Endodermal cell (in vitro differentiated cells): ENCODE results near the gene ITGA11. TPM values are rescaled to one million over a fixed set of nuclear protein-coding genes. Genes with fewer than 3 reads are reported as not detected.

Experiments used
- DNase-seq: peaks from one replicate; pipeline ENCODE4 v3.0.0-alpha.2; 2017
- H3K27ac ChIP-seq: 2 replicates; pipeline ENCODE4 v1.5.1; 2013; ENCODE audit warnings: mild to moderate bottlenecking, low read depth, low read length, moderate library complexity
- H3K27me3 ChIP-seq: 2 replicates; pipeline ENCODE4 v1.6.1; 2013; ENCODE audit warnings: mild to moderate bottlenecking, low read length, moderate library complexity; ENCODE audit not compliant: insufficient read depth, control insufficient read depth, poor library complexity, severe bottlenecking
- H3K36me3 ChIP-seq: 2 replicates; pipeline ENCODE4 v1.7.0; 2013; ENCODE audit warnings: mild to moderate bottlenecking, low read length, moderate library complexity; ENCODE audit not compliant: control insufficient read depth, insufficient read depth
- H3K4me1 ChIP-seq: one replicate; pipeline ENCODE4 v1.7.0; 2013; ENCODE audit warnings: low read length; ENCODE audit not compliant: control insufficient read depth, insufficient read depth
- H3K4me3 ChIP-seq: 2 replicates; pipeline ENCODE4 v1.5.1; 2013; ENCODE audit warnings: mild to moderate bottlenecking, low read length, moderate library complexity
- H3K9ac ChIP-seq: 2 replicates; pipeline ENCODE4 v1.6.1; 2013; ENCODE audit warnings: mild to moderate bottlenecking, low read length, moderate library complexity; ENCODE audit not compliant: poor library complexity, severe bottlenecking; ENCODE audit errors: extremely low read depth
- H3K9me3 ChIP-seq: 2 replicates; pipeline ENCODE4 v1.6.1; 2013; ENCODE audit warnings: mild to moderate bottlenecking, low read length, moderate library complexity; ENCODE audit not compliant: control insufficient read depth
- H3K27ac Mint-ChIP-seq: 2 replicates; pipeline ENCODE4 v1.8.0; 2020; ENCODE audit warnings: mixed read lengths
- H3K27me3 Mint-ChIP-seq: 2 replicates; pipeline ENCODE4 v1.8.0; 2021; ENCODE audit warnings: mild to moderate bottlenecking, mixed read lengths; ENCODE audit not compliant: insufficient read depth
- H3K36me3 Mint-ChIP-seq: 2 replicates; pipeline ENCODE4 v1.8.0; 2020; ENCODE audit warnings: low read depth, mixed read lengths
- H3K4me1 Mint-ChIP-seq: 2 replicates; pipeline ENCODE4 v1.8.0; 2020; ENCODE audit warnings: mixed read lengths
- H3K4me3 Mint-ChIP-seq: 2 replicates; pipeline ENCODE4 v1.8.0; 2020; ENCODE audit warnings: mild to moderate bottlenecking, moderate library complexity, mixed read lengths
- H3K9me3 Mint-ChIP-seq: 2 replicates; pipeline ENCODE4 v1.8.0; 2020; ENCODE audit warnings: mild to moderate bottlenecking, mixed read lengths
- CTCF ChIP-seq: fragments of 200-600 bp; sonication (generic); conservative IDR thresholded peaks from 2 replicates; pipeline ENCODE4 v1.5.0; 2021; ENCODE audit warnings: antibody characterized with exemption, mild to moderate bottlenecking
- WGBS, 2 experiments: methylation state at CpG; one replicate each; pipeline versions ENCODE4 v1.1.5 to v1.1.7; 2013; ENCODE audit warnings: missing lambda C conversion rate in 2 of 2, mixed read lengths in 1 of 2; ENCODE audit not compliant: insufficient coverage in 1 of 2, insufficient read length in 1 of 2; 5-methylcytosine and 5-hydroxymethylcytosine counted together
- total RNA-seq, 2 donors: library from RNA; stranded (reverse); fragmentation: NEBNext Ultra II Directional in 1 of 2; extraction: Animal tissue kit (Norgen Biotek cat#: 25700) in 1 of 2; gene quantifications; 2 replicates in 1 of 2; 3 replicates in 1 of 2; pipeline ENCODE4 v1.2.1, GENCODE V29; 2021

Gene ITGA11
- total RNA-seq, 2 donors from 2014 or later = 0.35 to 1.4 TPM

DNA sequence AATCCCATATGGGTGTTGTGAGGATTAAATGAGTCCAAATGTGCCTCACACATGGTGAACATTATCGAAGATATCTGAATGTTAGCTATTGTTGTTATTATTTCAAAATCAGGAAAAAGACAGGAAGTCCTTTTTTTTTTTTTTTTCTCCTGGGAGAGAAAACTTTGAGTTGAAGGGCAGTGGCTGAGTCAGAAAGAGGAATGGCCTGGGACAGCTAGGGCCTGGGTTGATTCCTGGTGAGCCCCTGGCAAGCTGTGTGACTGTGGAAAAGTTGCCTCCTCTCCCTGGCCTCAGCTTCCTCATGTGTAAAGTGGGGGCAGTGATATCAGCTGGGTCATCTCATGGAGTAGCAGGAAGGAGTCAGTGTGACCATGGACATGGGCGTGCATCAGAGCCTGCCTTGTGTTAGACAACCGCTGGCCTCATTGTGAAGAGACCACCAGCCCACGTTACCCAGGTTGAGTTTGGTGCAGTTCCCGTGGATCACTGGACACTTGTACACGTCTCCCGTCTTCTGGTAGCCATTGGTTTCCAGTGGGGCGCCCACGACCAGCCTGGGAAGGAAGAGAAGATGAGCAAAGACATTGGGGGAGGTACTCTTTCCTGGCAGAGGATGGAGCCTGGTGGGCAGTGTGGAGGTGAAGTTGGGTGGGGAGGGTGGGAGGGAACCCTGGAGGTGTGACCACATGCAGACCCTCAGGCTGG lies 63.1 kb downstream of the ITGA11 start:
- H3K36me3 ChIP-seq = no peaks in the 10 kb centered on the region
- no peaks in the 10 kb centered on the region for H3K9me3 Mint-ChIP-seq
- 88 to 96% methylated on average over 8 to 9 of the region's 9 CpGs for WGBS, 2 experiments
- no peak for TF ChIP-seq CTCF
- peaks cover 10% of the 10 kb centered on the region for H3K4me1 Mint-ChIP-seq
- H3K27me3 ChIP-seq = no peaks in the 10 kb centered on the region
- no peaks in the 10 kb centered on the region for H3K9me3 ChIP-seq
- H3K9ac ChIP-seq = no peak overlapping the region
- no peak for DNase-seq
- H3K4me1 ChIP-seq = no peaks in the 10 kb centered on the region
- peaks cover 2% of the 10 kb centered on the region for H3K27me3 Mint-ChIP-seq
- H3K27ac ChIP-seq = no peak overlapping the region
- no peak overlapping the region for H3K4me3 ChIP-seq
- no peaks in the 10 kb centered on the region for H3K36me3 Mint-ChIP-seq
- no peak overlapping the region for H3K4me3 Mint-ChIP-seq
- H3K27ac Mint-ChIP-seq = no peak overlapping the region

- H3K36me3 ChIP-seq = no peaks in the 10 kb centered on the region
- no peak overlapping the region for H3K27ac Mint-ChIP-seq
Measured at GRCh38 chr15:68367992-68368391, 64.0 kb downstream of the ITGA11 start.

GRCh38 chr15:68367226-68367625 lies 64.7 kb downstream of the ITGA11 start:
- H3K27ac Mint-ChIP-seq = no peak overlapping the region
- TF ChIP-seq CTCF = no peak
- no peaks in the 10 kb centered on the region for H3K36me3 Mint-ChIP-seq
- H3K27me3 Mint-ChIP-seq = peaks cover 2% of the 10 kb centered on the region
- DNase-seq = no peak
- Histone ChIP-seq H3K27me3 (no peaks in the 10 kb centered on the region), H3K4me1 (no peaks in the 10 kb centered on the region), H3K4me3 (no peak overlapping the region), H3K27ac (no peak overlapping the region), H3K36me3 (no peaks in the 10 kb centered on the region), H3K9me3 (no peaks in the 10 kb centered on the region), H3K9ac (no peak overlapping the region)
- H3K4me1 Mint-ChIP-seq = peaks cover 10% of the 10 kb centered on the region
- no peaks in the 10 kb centered on the region for H3K9me3 Mint-ChIP-seq
- H3K4me3 Mint-ChIP-seq = no peak overlapping the region
- 85 to 86% methylated on average over 2 to 4 of the region's 4 CpGs for WGBS, 2 experiments

More at GRCh38 chr15:68367992-68368391, 64.0 kb downstream of the ITGA11 start:
- no peak overlapping the region for H3K9ac ChIP-seq
- DNase-seq = no peak
- TF ChIP-seq CTCF = no peak
- no peak overlapping the region for H3K27ac ChIP-seq
- 69 to 77% methylated on average over 4 to 5 of the region's 5 CpGs for WGBS, 2 experiments
- no peak overlapping the region for H3K4me3 ChIP-seq
- Mint-ChIP-seq H3K4me3 (no peak overlapping the region), H3K9me3 (no peaks in the 10 kb centered on the region), H3K36me3 (no peaks in the 10 kb centered on the region), H3K4me1 (peaks cover 10% of the 10 kb centered on the region), H3K27me3 (peaks cover 2% of the 10 kb centered on the region)
- no peaks in the 10 kb centered on the region for H3K9me3 ChIP-seq
- no peaks in the 10 kb centered on the region for H3K27me3 ChIP-seq
- no peaks in the 10 kb centered on the region for H3K4me1 ChIP-seq
